Central memory CD8-positive, alpha-beta T cell (primary cell): Measurements from ENCODE around the gene HTATIP2.

Experiments used
- ATAC-seq: fragments of 150-1000 bp; cut with Tn5 transposase; replicated peaks from 2 replicates; pipeline ENCODE4 v1.10.0; 2022; ENCODE audit warnings: mild to moderate bottlenecking, moderate FRiP score, moderate number of reproducible peaks; ENCODE audit not compliant: poor library complexity, severe bottlenecking; ENCODE audit errors: extremely low read depth
- DNase-seq, 2 donors: peaks; one replicate each; pipeline ENCODE4 v3.0.0; 2021; ENCODE audit warnings: low spot score in 2 of 2
- H3K27ac Mint-ChIP-seq: one replicate; pipeline ENCODE4 v1.8.0; 2022; ENCODE audit warnings: low read depth, mild to moderate bottlenecking, moderate library complexity, mixed read lengths
- H3K27me3 Mint-ChIP-seq: one replicate; pipeline ENCODE4 v1.8.0; 2022; ENCODE audit warnings: mixed read lengths
- H3K36me3 Mint-ChIP-seq: one replicate; pipeline ENCODE4 v1.8.0; 2022; ENCODE audit warnings: mild to moderate bottlenecking, moderate library complexity, mixed read lengths; ENCODE audit not compliant: insufficient read depth
- H3K4me1 Mint-ChIP-seq: one replicate; pipeline ENCODE4 v1.8.0; 2022; ENCODE audit warnings: mixed read lengths
- H3K4me3 Mint-ChIP-seq: one replicate; pipeline ENCODE4 v1.8.0; 2022; ENCODE audit warnings: mild to moderate bottlenecking, moderate library complexity, mixed read lengths
- H3K9me3 Mint-ChIP-seq: one replicate; pipeline ENCODE4 v1.8.0; 2022; ENCODE audit warnings: mixed read lengths

HTATIP2 gene

DNA sequence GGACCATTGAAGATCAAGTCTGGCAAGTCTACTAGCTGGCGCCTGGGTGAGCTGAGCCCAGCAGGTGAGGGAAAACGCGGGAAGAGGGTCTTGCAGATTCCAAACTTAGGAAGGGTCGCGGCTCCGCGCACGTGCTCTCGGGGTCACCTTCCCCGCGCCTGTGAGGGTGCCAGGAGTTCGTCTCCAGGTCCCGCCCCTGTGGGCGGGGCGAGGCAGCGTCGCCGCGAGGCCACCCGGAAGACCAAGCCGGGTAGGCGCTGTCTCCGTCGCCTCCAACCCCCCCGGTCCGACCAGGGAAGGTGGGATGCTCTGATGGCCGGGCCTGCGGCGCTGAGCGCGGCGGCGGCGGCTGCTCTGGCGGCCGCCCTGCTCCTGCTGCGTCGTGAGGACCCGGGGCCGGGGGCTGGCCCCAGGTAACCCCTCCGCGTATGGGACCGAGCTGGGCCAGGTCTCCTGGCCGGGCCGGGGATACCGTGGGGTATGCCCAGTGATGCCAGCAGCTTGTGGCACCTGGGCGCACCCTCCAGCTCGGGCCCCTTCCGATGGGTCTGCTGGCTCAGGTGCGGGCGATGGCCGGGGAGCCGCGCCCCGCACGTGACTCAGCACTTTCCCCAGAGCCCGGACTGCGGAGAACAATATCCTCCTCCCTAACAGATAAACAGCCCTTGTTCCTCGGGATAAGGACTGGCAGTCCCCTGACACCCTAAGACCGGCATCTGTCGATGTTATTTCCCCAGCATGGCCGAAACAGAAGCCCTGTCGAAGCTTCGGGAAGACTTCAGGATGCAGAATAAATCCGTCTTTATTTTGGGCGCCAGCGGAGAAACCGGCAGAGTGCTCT, at the start of gene HTATIP2:
Gene HTATIP2 (plus strand): TSS at position 215 of the 841 bp plus-strand sequence. CDS start 524 bp downstream, at position 739.
- peaks cover 8% of the 10 kb centered on the region for H3K36me3 Mint-ChIP-seq
- H3K27ac Mint-ChIP-seq: peak within 1 kb of the TSS; percentile 84
- H3K27me3 Mint-ChIP-seq: no peaks in the 10 kb centered on the region
- peak; percentile 55 to 58 for DNase-seq
- peak; percentile 90 for ATAC-seq
- no peaks in the 10 kb centered on the region for H3K9me3 Mint-ChIP-seq
- H3K4me1 Mint-ChIP-seq: peaks cover 53% of the 10 kb centered on the region
- H3K4me3 Mint-ChIP-seq: peak within 1 kb of the TSS; percentile 80

DNA sequence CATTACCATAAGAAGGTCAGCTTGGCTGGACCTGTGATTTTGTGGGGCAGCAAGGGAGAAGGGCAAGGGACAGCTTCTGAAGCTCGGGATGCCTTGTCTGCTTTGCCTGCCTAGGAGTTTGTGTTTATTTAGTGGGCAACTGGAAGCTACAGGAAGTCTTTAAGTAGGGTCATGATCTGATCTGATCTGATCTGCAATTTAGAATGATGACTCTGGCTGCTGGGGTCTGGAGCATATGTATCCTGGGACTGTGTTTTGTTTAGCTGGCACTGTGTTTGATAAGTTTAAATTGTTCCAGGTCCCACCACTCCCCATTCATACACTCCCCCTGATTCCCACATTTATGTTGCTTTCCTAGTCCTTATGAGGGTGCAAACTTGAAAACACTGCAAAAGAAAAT, 47.7 kb upstream of the HTATIP2 start:
- DNase-seq (no peak), ATAC-seq (no peak)
- Mint-ChIP-seq H3K4me1 (no peaks in the 10 kb centered on the region), H3K4me3 (no peak overlapping the region), H3K27me3 (peaks cover 9% of the 10 kb centered on the region), H3K36me3 (no peaks in the 10 kb centered on the region), H3K9me3 (no peaks in the 10 kb centered on the region), H3K27ac (no peak overlapping the region)

DNA sequence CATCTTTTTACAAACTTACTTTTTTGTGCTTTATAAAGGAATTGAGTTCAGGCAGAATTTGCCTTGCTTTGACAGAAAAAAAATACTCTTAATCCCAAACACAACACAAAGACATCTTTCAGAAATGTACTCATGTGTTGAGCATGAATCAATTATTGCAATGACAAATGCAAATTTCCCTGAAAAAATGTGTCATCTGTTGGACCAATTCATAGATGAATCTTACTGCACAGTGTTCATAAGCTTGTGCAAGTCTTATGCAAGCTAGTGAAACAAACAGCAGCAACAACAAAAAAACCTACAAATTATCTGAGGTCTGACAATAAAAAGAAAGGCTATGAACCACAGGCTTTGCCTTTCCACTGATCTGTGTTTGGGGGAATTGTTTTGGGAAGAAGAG, 42.3 kb upstream of the HTATIP2 start:
- H3K27ac Mint-ChIP-seq: no peak overlapping the region
- H3K27me3 Mint-ChIP-seq: peaks cover 22% of the 10 kb centered on the region
- no peaks in the 10 kb centered on the region for H3K9me3 Mint-ChIP-seq
- DNase-seq (no peak), ATAC-seq (no peak)
- H3K4me1 Mint-ChIP-seq: no peaks in the 10 kb centered on the region
- no peak overlapping the region for H3K4me3 Mint-ChIP-seq
- H3K36me3 Mint-ChIP-seq: no peaks in the 10 kb centered on the region

DNA sequence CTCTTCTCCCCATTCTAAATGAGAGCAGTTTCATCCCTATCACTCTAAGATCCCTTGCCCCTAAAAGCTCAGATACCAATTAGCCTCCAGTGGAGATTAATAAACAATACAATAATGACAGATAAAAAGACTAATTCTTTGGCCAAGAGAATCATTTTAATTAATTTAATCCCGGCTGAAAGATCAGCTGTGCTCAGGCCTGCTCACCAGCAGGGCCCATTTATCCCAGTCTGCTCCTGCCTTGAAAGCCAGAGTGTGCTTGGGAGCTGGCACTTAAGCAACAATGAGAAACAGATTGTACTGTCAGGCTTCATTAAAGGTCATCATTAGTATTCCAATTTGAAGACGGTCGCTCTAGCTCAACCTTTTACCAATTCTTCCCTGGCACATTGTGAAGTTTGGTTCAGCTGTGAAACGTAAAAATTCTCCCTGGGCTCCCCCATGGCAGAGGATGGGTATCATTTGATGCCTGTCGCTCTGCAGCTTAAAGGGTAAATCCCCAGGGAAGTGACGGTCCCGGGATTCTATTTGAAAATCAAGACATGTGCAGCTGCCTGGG, 36.1 kb upstream of the HTATIP2 start:
- Mint-ChIP-seq H3K27ac (no peak overlapping the region), H3K4me1 (no peaks in the 10 kb centered on the region), H3K27me3 (peaks cover 53% of the 10 kb centered on the region), H3K4me3 (no peak overlapping the region), H3K9me3 (no peaks in the 10 kb centered on the region), H3K36me3 (no peaks in the 10 kb centered on the region)
- no peak for DNase-seq
- no peak for ATAC-seq

DNA sequence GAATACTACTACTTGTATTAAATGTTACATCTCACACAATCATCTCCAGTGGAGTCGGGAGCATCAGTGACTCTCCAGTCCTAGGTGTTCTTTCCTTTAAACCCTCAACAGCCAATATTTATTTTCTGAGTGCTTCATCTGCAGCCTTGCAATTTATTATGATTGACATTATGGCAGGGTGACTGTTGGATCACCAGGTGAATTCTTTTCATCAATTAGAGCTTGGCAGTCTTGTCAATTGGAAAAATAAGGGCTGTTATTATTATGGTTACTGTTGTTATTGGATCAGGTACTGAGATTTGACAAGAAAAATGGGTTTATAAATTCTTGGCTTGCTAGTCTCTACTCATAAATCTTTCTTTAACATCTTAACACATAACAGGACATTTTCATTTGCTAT, 27.5 kb upstream of the HTATIP2 start:
- Mint-ChIP-seq H3K4me3 (no peak overlapping the region), H3K27me3 (peaks cover 70% of the 10 kb centered on the region), H3K36me3 (peaks cover 2% of the 10 kb centered on the region)

DNA sequence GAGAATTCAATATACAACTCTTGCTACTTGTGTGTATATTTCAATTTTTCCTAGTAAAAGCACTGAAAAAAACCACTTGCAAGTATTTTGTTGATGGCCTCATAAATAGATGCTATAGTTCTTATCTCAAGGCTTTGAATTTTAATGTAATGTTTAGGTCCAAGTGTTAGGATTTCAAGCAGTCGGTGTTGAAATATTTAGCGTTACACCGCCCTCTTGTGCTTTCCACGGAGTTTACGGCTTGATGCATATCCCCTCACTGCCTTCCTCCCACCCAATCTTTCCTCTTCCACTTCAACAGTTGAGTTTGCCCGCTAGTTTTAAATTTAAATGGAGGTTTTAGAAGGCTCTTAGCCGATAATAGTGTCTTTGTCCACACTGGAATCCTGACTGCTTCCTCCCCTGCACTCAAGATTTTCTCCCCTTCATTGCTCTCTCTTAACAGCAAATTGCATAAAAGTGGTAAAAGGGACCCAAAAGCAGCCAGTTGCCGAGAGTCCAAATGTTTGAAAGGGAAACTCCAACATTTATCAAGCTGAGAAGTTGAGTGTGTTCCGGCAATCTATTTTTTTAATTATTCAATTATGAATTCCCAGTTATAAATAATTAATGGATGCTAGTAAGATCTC, 25.9 kb upstream of the HTATIP2 start:
- H3K4me3 Mint-ChIP-seq: no peak overlapping the region
- no peak for DNase-seq
- H3K27ac Mint-ChIP-seq: no peak overlapping the region
- H3K27me3 Mint-ChIP-seq: peaks cover 85% of the 10 kb centered on the region
- H3K4me1 Mint-ChIP-seq: no peaks in the 10 kb centered on the region
- H3K36me3 Mint-ChIP-seq: peaks cover 2% of the 10 kb centered on the region
- no peak for ATAC-seq
- no peaks in the 10 kb centered on the region for H3K9me3 Mint-ChIP-seq

More for the DNA sequence above, 27.5 kb upstream of the HTATIP2 start:
- ATAC-seq (no peak), DNase-seq (no peak)
- H3K9me3 Mint-ChIP-seq: no peaks in the 10 kb centered on the region
- no peak overlapping the region for H3K27ac Mint-ChIP-seq
- H3K4me1 Mint-ChIP-seq: no peaks in the 10 kb centered on the region

DNA sequence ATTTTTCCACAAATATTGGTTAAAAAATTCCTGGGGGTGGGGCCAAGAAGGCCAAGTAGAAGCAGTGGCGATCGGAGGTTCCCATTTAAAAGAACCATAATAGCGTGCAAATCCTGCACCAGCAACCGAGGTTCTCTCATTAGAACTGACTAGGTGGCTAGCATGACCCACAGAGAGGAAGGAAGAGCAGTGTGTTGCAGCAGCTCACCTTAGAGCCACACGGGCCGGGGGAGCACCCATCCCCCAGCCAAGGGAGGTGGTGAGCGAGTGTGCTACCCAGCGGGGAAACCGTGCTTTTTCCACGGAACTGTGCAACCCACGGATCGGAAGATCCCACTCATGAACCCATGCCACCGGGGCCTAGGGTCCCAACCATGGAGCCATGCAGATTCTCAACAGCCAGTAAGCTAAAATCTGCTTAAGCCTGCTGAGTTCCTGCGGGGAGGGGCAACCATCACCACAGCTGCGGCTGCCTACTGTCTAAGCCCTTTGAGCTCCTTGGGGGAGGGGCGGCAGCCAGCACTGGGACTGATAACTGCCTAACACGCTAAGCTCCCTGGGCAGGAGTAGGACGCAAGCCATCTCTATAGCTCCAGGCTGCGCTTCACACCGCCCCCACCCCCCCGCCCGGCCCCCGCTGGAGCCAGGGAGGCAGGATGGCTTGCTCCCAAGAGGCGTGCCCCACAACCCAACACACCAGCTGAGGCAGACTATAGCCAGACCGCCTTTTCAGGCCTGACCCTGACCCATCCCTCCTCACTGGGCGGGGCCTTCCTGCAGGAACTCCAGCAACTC, 21.0 kb upstream of the HTATIP2 start:
- DNase-seq (no peak), ATAC-seq (no peak)
- no peaks in the 10 kb centered on the region for H3K9me3 Mint-ChIP-seq
- H3K27me3 Mint-ChIP-seq: peaks cover 96% of the 10 kb centered on the region
- H3K36me3 Mint-ChIP-seq: no peaks in the 10 kb centered on the region
- no peaks in the 10 kb centered on the region for H3K4me1 Mint-ChIP-seq
- no peak overlapping the region for H3K4me3 Mint-ChIP-seq
- no peak overlapping the region for H3K27ac Mint-ChIP-seq

DNA sequence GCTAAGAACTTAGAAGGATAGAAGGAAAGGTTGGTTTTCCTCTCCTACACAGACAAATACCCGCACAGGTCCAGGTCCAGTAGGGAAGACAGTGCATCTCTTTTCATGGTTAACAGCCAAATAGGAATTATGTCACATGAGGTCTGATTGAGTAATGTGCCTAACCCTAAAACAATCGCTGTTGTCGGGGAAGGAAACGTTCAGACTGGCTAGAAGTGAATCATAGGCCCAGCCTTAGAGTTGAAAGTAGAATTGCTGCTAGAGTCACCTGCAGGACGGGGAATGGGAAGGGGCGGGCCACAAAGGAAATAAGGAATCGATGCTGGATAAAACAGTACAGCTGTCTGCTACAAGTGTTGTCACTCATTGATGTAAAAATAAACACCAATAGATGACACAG, 12.4 kb upstream of the HTATIP2 start:
- Mint-ChIP-seq H3K9me3 (no peaks in the 10 kb centered on the region), H3K4me3 (no peak overlapping the region), H3K4me1 (no peaks in the 10 kb centered on the region), H3K27ac (no peak overlapping the region), H3K36me3 (no peaks in the 10 kb centered on the region), H3K27me3 (peaks cover 31% of the 10 kb centered on the region)
- DNase-seq (no peak), ATAC-seq (no peak)

DNA sequence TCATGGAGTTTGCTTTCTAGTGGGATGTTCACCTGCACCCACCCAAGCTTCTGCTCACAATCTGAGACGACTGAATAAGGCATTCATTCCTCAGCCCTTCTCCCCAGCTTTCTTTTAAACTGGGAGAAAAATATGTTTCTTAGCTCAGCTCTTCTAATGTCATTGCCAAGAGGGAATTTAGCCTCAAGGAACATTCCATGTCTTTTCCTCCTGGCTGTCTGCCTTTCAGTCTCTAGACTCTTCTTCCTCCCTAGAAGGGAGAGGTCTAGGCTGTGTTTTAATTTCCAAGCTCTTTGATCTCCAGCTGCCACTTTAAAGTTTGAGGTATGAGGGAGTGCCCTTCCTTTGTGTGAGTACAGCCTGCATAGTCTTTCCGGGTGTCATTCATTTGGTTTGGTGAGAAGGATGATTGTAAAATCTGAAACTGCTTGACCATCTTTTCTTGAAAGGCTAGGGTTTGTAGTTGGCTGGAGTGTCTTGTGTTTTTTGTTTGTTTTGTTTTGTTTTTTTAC, 11.7 kb upstream of the HTATIP2 start:
- H3K4me1 Mint-ChIP-seq: no peaks in the 10 kb centered on the region
- no peaks in the 10 kb centered on the region for H3K9me3 Mint-ChIP-seq
- ATAC-seq (no peak), DNase-seq (no peak)
- no peak overlapping the region for H3K27ac Mint-ChIP-seq
- no peaks in the 10 kb centered on the region for H3K36me3 Mint-ChIP-seq
- peaks cover 24% of the 10 kb centered on the region for H3K27me3 Mint-ChIP-seq
- no peak overlapping the region for H3K4me3 Mint-ChIP-seq

DNA sequence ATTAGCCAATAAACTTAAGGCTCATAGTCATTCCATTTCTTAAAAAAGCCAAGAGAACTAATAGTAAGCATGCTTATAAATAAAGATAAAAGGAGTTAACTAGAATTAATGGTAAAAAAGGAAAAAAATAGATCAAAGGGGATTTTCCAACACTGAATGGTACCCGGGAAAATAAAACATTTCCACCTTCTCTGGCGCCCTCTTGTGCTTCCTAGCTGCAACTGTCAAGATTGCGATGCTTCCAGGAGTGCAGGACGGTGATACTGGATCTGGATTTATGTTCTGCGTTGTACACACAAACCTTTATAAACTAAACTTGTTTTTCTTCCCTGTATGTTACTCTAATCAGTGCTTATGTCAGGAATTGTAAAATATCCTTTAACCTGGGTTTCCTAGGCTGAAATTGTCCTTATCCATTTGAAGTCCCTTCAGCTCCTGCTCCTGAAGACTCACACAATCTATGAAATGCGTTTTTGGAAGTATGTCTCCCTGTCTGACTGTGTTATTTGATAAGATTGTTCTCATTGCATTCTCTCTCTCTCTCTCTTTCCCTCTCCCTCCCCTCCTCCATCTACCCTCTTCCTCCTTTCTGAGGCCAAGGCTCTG, 9.6 kb upstream of the HTATIP2 start:
- peak; percentile 44 for ATAC-seq
- Mint-ChIP-seq H3K9me3 (no peaks in the 10 kb centered on the region), H3K4me3 (no peak overlapping the region), H3K27me3 (peaks cover 8% of the 10 kb centered on the region), H3K36me3 (no peaks in the 10 kb centered on the region), H3K4me1 (no peaks in the 10 kb centered on the region), H3K27ac (no peak overlapping the region)
- no peak for DNase-seq

DNA sequence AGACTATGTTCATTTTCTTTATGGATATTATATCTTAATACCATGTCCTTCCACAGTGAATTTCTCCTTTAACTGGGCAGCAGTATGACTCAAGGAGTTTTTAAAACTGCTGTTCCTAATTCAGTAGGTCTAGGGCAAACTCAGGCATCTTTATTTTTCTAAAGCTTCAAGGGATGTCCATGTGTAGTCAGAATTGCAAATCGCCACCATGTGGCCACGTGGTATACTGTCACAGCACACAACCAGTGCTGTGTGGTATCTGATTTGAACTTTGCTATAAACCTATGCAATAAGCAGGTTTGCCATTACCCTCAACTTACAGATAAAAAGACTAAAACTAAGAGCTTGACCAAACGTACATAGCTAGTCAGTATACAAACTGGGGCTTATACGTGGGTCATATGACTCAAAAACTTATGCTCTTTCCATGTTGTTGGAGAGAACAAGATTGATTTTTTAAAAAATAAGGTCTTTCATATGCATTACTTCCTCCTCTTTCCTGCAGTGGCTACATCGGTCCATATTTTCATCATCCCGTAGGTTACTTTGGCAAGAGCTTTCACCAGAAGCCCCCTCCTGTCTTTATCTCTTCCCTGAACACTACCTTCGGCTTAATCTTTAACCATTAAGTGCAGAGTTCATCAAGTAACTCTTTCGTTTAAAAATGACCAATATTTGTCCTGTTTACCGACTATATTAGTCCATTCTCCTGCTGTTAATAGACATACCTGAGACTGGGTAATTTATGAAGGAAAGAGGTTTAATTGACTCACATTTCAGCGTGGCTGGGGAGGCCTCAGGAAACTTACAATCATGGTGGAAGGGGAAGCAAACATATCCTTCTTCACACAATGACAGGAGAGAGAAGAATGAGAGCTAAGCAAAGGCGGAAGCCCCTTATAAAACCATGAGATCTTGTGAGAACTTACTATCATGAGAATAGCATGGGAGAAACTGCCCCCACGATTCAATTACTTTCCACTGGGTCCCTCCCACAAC, 8.0 kb upstream of the HTATIP2 start:
- Mint-ChIP-seq H3K4me1 (peaks cover 3% of the 10 kb centered on the region), H3K27ac (no peak overlapping the region), H3K27me3 (peaks cover 8% of the 10 kb centered on the region), H3K36me3 (no peaks in the 10 kb centered on the region), H3K9me3 (no peaks in the 10 kb centered on the region), H3K4me3 (no peak overlapping the region)
- DNase-seq: no peak
- ATAC-seq: peak; percentile 76
